HPDE6-E6E7 (cell line): ENCODE data around the gene FBLN2.
A peak's percentile ranks its signal among the peaks of the same experiment; 100 is the strongest.
"Not testable (repeated sequence)": the region's sequence is repeated elsewhere in the genome, so short reads cannot be mapped to it uniquely, and the experiment has no call there.

Source experiments
- DNase-seq: peaks from one replicate; pipeline ENCODE4 v3.0.0; 2011; ENCODE audit warnings: missing footprints; ENCODE audit errors: extremely low spot score

Gene FBLN2

DNA sequence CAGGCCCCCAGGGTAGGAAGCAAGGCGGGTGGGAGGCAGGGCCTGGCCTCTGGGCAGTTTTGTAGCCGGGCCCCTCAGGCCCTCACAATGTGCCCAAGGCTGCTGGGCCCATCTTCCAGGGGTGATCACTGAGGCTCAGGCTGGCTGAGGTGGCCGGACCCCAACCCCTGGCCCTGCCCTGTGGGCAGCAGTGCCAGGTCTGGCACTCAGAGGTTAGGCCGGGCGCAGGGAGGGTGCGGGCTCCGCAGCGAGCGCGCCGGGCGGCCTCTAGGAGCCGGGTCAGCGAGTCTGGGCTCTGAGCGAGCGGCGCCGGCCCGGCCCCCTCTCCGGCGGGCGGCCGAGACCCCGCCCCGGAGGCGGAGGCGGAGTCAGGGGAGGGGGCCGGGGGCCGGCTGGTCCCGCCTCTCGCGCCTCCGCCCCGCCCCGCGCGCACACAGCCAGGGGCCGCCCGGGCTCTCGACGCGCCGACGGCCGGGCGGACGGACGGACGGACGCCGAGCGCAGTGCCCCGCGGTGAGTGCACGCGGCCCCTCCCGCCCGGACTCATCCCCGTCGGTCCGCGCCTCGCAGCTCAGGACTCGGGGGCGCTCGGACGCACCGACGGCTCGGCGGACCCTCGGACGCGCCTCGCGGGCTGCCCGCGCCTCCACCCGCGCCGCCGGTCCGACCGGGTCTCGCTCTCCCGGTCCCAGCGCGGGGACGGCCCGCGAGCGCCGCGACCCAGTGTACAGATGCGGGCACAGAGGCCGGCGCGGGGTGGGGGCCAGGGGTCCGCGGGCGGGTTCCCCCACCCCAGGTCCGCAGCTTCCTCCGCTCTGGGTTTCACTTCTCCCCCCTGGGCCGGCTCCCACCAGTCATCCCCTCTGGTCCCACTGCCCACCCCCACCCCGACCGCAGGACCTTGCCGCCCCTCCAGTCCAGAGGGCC, at the start of gene FBLN2:
TSS of gene FBLN2 (plus strand) at position 430 of the 927 bp plus-strand sequence. CDS start 21,231 bp downstream, outside the sequence.
- peak; percentile 15 for DNase-seq

DNA sequence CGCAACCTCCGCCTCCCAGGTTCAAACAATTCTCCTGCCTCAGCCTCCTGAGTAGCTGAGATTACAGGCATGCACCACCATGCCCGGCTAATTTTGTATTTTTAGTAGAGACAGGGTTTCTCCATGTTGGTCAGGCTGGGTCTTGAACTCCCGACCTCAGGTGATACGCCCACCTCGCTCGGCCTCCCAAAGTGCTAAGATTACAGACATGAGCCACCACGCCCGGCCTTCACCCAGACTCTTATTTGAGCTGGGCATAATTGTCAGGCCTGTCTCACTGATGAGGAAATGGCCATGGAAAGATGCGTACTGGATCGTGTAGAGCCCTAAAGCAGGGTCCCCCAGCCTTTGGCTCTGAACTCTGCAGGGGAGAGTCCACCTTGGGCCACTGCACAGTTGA, 49.7 kb upstream of the FBLN2 start:
- DNase-seq, result not testable (repeated sequence)

DNA sequence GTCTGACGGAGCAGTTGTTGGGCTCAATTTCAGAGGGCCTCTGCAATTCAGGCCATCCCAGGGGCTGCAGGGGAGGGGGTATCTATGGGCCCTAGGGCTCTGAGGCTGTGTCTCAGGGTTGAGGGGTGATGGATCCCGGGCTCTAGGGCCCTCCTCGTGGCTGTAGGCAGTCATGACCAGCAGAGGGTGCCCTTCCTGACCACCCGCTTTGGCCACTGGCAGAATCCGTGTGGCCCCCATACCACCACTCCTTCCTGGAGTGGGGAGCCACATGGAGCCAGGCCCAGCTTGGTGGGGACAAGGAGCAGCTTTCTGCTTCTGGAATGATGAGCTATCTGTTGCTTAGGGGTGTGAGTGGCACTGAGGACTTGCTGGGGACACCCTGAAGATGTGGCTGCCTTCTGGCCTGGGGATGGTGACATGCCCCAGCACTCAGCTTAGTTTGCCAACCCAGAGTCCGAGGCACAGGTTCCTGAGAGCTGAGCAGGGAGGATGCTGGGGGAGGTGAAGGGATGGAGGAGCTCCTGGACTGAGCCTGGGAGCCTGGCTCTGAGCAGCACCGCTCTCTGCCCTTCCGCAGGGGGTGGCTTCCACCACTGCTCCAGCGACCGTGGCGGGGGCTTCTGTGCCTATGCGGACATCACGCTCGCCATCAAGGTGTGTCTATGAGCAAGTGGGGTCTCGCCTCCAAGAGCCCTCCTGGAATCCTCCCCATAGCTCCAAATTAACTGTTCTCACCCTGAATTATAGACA, 48.6 kb upstream of the FBLN2 start:
- DNase-seq, result no peak

DNA sequence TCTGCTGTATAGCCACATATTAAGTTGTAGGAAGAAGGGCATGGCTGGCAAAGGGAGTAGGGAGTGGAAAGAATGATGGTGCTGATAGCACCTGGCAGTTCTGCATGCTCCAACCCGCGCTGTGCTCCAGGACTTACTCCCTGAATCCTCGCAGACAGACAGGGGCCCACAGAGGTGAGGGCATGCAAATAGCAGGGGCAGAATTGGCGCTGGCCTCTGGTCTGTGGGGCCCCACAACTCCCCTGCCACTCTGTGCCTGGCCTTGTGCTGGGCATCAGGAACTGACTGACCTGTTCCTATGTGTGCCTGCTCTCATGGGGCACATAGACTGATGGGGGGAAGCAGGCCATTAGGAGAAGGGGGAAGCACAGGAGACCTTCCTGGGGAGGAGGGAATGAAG, 47.9 kb upstream of the FBLN2 start:
- no peak for DNase-seq

DNA sequence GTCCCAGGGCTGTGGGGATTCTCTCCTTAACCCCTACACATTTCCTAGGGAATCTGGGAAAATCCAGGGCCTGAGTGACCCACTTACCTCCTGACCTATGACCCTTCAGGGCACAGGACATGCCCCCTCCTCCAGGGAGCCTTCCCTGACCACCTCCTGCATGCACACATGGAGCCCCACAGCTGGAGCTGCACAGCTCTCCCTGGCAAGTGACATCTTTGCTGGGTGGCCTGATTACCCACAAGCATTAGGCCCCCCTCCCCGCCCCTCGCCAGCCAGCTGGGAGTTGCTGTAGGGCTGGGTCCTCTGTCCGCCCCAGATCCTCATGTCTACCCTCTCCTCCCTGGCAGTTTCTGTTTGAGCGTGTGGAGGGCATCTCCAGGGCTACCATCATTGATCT, 47.4 kb upstream of the FBLN2 start:
- DNase-seq, result no peak

DNA sequence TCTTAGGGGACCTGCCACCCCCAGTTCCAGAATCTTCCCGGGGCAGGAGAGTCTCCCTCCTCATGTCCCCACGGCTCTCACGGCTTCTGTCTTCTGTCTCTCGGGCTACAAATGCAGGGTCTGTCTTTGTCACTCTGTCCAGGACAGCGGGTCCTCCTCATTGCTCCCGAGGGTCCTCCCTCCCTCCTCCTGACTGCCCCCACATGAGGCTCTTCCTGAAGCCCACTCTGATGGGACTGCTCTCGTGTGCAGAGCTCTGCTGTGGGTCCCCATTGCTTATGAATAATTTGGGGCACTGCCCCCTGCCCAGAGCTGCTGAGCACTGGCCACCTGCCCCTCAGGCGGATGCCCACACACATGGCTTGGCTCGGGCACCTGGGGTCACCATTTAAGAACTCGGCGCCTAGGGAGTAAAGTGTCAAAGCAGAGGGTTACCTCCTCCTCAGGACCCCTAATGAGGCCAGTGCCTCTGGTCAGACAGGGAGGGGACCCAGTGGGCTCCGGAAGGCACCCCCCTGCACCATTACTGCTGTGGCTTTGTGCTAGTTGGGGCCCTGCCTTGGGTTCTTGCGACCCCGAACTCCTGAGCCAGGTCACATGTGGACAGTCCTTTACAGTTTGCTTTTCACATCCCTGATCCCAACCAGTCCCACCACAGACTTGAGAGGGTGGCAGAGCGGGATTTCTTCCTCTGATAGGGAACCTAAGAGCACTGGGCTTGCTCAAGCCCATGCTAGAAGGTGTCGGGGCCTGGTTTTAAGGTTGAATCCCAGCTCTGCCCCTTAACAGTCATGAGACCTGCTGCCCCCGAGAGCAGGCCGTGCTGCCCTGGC, 46.8 kb upstream of the FBLN2 start:
- DNase-seq, result no peak

DNA sequence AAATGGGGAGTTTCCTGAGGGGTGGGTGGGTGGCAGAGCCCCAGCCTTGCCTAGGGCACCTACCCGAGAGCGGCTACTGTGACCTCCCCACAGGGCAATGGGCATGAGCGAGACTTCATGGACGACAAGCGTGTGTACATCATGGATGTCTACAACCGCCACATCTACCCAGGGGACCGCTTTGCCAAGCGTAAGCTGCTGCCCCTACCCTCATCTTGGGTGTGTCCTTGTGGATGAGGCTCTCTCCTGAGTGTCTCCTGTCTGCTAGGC, 46.2 kb upstream of the FBLN2 start:
- DNase-seq, result no peak

DNA sequence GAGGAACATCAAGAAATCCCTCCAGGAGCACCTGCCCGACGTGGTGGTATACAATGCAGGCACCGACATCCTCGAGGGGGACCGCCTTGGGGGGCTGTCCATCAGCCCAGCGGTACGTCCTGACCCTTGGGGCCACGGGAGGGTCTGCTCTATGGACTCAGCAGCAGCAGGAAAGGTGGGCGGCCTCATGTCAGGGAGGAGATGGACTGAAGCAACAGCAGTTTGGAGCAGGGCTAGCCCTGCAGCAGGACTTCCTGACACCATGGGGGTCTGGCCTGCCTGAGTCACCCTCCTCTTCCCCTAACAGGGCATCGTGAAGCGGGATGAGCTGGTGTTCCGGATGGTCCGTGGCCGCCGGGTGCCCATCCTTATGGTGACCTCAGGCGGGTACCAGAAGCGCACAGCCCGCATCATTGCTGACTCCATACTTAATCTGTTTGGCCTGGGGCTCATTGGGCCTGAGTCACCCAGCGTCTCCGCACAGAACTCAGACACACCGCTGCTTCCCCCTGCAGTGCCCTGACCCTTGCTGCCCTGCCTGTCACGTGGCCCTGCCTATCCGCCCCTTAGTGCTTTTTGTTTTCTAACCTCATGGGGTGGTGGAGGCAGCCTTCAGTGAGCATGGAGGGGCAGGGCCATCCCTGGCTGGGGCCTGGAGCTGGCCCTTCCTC, 44.6 kb upstream of the FBLN2 start:
- no peak for DNase-seq

DNA sequence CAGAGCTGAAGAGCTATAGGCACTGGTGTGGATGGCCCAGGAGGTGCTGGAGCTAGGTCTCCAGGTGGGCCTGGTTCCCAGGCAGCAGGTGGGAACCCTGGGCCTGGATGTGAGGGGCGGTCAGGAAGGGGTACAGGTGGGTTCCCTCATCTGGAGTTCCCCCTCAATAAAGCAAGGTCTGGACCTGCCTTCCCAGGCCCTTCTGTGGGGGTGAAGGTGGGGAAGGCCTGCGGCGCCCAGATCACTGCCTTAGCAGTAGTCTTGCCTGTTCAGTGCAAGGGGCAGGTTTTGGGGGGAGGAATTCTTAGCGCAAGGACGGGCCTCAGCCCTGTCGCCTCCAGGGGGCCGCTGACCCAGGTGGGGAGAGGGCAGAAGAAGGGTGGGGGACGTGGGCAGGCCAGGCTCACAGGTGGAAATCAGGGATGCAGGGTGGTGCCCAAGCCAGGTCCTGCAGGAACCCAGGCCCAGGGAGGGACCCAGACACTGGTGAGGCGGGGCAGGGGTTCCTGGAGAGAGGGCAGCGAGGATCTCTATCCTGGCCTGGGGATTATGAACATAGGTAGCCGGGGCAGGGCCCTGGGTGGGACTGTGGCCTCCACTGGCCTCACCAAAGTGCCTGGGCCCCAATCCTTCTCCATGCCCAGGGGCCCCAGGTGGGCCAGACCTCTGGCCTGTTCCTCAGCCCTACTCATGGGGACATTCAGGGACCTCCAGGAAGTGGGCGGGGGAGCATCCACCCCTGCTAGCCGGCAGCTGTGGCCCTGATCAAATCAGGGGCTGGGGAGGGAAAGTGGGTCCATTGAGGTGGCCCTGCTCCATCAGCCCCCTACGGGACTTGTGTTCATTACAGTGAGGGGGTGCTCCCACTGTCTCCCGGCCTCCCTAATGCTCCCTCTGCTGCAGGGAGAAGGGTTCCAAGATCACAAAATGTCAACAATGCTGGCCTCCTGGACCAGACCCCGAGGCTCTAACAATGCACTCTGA, 43.5 kb upstream of the FBLN2 start:
- no peak for DNase-seq

DNA sequence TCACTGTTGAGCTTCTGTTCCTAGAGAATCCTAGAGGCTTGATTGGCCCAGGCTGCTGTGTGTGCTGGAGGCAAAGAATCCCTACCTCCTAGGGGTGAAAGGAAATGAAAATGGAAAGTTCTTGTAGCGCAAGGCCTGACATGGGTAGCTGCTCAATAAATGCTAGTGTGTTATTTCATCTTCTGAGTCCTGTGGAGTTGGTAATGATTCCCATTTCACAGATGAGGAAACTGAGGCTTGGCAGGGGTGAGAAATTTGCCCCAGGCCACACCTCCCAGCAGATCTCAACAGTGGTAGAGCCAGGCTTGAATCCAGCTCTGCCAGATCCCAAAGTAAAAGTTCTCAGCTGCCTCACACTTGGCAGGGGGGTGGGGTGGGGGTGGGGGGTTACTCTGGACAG, 42.7 kb upstream of the FBLN2 start:
- no peak for DNase-seq

DNA sequence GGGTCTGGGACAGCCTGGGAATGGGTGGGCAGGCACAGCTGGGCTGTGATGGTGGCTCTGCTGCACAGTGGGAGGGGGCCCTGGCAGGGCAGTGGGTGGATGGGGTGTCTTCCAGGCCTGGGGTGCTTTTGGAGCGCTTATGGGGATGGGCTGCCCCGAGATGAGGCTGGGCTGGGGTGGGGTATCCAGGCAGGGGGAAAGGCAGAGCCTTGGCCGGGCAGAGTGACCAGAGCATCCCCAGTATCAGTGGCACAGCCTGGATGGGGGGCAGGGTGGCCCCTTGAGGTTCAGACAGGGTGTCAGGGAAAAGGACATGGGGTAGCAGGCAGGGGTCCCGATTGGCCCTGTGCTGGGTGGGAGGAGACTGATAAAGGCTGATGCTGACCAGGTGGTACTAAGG, 42.2 kb upstream of the FBLN2 start:
- no peak for DNase-seq

DNA sequence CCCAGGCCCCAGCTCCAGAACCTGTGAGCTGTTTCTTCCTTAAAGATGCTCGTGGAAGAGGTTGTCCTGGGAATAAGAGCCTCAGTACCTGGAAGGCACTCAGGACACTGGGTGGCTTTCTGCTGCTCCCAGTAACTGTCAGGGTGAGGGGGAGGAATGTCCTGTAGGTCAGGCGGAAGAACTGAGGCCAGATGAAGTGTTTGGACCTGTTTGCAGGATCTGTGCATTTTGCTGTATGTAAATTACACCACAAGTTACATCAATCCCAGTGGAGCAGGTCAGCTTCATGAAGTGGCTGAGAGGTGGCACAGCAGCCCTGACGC, 41.7 kb upstream of the FBLN2 start:
- no peak for DNase-seq

DNA sequence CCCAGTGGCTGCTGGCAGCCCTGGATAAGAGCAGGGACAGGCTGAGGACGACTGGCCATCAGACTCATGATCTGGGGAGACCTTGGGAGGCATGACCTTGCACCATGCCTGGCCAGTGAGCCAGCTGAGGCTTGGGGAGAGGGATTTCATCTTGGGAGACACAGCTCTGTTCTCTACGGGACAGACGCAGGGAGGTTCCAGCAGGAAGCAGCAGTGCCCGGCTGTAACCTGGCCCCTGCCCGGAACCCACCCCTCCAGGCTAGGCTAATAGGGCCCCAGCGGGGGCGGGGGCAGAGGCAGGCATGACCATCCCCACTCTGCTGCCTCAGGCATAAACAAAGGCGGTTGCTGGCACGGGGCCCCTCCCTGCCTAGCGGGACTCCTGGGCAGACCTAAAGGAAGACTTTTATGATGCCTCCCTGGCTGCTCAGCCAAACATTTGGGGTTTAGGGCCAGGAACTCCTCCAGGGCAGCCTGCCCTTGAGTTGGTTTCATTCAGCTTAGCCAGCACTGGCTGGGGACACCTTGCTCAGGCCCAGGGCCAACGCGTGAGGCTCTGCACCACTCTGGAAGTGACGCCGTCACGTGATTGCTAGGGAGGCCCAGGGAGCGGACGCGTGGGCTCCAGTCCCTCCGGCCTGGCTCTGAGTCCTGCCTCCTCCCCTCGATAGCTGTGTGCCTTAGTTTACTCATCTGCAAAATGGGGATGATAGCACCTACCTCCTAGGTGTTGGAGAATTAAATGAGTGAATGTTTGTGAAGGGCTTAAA, 41.2 kb upstream of the FBLN2 start:
- no peak for DNase-seq

DNA sequence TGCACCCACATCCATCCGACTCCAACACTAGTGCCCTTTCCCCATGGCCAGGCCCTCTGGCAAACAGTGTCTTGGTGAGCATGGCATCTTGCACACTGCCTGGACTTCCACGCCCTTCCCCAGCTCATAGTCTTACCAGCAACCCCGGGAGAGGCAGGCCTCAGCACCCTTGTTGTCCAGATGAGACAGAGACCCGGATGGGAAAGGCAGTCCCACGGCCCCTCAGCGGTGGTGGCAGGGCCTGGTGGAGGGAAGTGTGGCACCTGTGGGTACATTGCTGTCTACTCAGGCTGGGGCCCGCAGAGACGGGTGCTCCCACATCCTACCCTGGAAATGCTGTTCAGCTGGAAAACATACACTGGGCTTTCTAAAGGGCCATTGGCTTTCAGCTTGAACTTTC, 40.4 kb upstream of the FBLN2 start:
- no peak for DNase-seq

DNA sequence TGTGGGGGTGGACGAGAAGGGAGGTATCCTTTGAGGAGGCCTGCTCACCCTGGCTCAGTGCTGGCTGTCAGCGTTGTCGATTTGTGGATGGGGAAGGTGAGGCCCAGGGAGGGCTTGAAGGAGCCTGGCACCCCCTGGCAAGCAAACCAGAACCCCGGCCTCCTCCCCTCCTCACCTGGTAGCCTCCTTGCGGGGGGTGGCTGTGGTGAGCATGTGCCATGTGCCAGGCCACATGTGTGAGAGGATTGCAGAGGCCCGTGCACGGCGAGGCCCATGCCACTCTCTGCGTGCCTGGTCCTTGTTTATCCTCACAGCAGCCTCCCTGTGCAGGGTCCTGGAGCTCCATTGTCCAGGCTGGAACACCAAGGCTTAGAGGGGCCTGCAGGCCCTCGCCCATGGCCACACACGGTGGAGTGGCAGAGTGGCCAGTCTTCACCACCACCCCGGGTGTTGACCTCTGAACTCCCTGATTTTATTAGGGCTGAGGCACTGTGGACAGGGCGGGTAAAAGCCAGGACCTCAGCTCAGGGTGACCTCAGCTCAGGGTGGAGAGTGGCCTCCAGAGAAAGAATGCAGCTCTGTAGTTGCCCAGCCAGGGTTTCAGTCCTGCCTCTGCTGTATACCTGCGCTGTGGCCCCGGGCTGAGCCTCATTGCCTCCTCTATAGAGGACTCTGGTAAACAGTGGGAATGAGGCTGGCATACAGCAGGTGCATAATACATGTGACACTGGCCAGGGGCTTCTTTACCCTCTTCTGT, 39.7 kb upstream of the FBLN2 start:
- DNase-seq, result no peak

DNA sequence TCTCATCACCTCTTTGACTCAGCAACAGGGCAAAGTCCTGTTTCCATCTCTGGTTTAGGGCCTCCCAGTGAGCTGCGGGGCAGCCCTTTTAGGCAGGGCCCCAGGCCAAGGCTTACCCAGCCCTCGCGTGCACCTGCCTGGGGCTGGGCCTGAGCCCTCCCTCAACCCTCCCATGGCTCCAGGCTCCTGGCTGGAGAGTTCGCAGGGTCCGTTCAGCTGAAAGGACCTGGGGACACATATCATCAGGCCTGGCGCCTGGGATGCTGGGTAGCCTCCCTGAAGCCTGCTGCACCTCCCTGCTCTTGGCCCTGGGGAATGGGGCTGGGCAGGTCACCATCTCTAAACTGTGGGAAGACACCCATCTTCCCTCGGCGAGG, 39.1 kb upstream of the FBLN2 start:
- no peak for DNase-seq

DNA sequence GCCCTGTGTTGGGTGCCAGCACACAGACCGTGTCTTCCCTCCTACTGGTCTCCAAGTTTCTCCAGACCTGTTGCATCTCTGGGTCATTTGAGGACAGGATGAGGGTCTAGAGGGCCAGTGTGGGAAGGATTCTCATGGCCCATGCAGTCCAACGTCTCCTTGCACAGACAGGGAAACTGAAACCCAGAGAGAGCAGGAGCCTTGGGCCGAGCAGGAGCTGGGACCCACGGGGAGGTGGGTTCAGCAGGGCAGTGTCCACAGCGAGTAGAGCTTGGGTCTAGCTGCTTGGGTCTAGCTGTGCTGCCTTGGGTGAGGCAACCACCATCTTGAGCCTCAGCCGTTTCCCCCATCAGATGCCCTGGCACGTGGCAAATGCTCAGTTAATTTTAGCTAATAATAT, 36.5 kb upstream of the FBLN2 start:
- DNase-seq, result no peak

DNA sequence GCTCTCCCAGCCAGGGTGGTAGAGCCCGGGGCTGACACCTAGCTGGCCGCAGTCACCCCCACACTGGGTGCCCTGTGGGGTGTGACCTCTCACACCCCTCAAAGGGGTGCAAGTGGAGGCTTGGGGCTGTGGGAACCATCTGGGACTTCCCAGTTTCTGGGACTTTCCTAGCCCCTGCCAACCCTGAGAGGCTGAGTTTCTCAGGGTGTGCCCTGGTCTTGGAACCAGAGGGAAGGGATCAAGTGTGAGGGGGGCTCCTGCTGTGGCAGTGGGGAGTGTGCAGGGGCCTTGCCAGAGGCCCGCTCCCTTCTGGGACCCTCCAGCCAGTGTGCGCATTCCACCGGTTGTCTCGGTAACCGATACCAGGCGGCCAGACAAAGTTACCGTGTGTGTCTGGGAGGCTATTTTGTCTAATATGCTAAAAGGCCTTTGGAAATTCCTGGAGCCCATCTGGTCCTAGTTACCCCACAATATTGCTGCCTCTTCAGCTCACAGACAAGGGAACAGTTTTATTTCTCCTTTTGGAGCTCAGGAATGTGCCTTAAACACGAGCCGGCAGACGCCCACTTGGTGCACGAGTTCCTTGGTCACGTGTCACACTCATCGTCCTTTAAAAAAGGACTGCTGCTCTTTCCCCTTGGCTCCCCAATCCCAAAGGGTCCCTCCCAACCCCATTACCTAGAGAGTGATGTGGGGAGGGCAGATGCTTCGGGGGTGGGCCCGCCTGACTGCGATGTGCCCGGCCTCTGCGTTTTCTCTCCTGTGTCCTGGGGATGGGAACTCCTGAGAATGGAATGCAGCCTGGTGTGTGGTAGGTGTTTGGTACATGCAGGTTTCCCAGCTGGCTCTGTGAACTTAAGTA, 35.6 kb upstream of the FBLN2 start:
- DNase-seq, result no peak
